Endothelial cell (in vitro differentiated cells): ENCODE results near the gene CDKN2D. TPM values are rescaled to one million over a fixed set of nuclear protein-coding genes. Genes with fewer than 3 reads are reported as not detected.
"Not testable (repeated sequence)": the region's sequence is repeated elsewhere in the genome, so short reads cannot be mapped to it uniquely, and the experiment has no call there.

Experiments used
- DNase-seq: peaks from one replicate; pipeline ENCODE4 v3.0.0; 2021; ENCODE audit warnings: low spot score
- H3K27ac Mint-ChIP-seq: one replicate; pipeline ENCODE4 v1.8.0; 2021; ENCODE audit warnings: mixed read lengths, inconsistent platforms; ENCODE audit not compliant: unreplicated experiment
- H3K27me3 Mint-ChIP-seq: one replicate; pipeline ENCODE4 v1.8.0; 2021; ENCODE audit warnings: mild to moderate bottlenecking, moderate library complexity, mixed read lengths, inconsistent platforms; ENCODE audit not compliant: unreplicated experiment
- H3K36me3 Mint-ChIP-seq: one replicate; pipeline ENCODE4 v1.8.0; 2021; ENCODE audit warnings: mild to moderate bottlenecking, low read depth, mixed read lengths, inconsistent platforms; ENCODE audit not compliant: unreplicated experiment
- H3K4me1 Mint-ChIP-seq: one replicate; pipeline ENCODE4 v1.8.0; 2021; ENCODE audit warnings: mild to moderate bottlenecking, mixed read lengths, inconsistent platforms; ENCODE audit not compliant: unreplicated experiment
- H3K4me3 Mint-ChIP-seq: one replicate; pipeline ENCODE4 v1.8.0; 2021; ENCODE audit warnings: mild to moderate bottlenecking, mixed read lengths, inconsistent platforms; ENCODE audit not compliant: unreplicated experiment
- H3K9me3 Mint-ChIP-seq: one replicate; pipeline ENCODE4 v1.8.0; 2021; ENCODE audit warnings: mixed read lengths, inconsistent platforms; ENCODE audit not compliant: unreplicated experiment
- total RNA-seq: library from RNA; stranded (reverse); fragmentation: NEBNext Ultra II Directional; extraction: Animal tissue kit (Norgen Biotek cat#: 25700); gene quantifications from one replicate; pipeline ENCODE4 v1.2.1, GENCODE V29; 2021; ENCODE audit not compliant: unreplicated experiment
- TF ChIP-seq, protein P1 (sequence below): fragments of 200-600 bp; sonication (generic); IDR thresholded peaks from one replicate; pipeline ENCODE4 v1.5.0; 2021; ENCODE audit warnings: antibody characterized with exemption; ENCODE audit not compliant: unreplicated experiment

The CDKN2D gene
- total RNA-seq, 1 donor from 2014 or later, result 8.1 TPM

DNA sequence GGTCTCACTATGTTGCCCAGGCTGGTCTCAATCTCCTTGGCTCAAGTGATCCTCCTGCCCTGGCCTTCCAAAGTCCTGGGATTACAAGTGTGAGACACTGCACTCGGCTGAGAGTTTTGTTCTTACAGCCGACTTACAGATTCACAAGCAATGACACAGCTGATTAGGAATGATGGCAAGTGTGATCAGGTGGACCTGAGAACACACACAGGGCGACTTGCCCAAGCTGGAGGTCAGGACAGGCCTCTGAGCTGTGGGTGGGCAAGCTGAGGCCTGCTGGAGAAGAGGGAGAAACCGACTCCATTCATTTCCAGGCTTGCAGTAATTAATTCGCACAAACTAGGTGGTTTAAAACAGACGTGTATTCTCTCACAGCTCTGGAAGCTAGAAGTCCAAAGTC is 33.2 kb downstream of the CDKN2D start:
- H3K27ac Mint-ChIP-seq, result no peak overlapping the region
- TF ChIP-seq, protein P1, sequence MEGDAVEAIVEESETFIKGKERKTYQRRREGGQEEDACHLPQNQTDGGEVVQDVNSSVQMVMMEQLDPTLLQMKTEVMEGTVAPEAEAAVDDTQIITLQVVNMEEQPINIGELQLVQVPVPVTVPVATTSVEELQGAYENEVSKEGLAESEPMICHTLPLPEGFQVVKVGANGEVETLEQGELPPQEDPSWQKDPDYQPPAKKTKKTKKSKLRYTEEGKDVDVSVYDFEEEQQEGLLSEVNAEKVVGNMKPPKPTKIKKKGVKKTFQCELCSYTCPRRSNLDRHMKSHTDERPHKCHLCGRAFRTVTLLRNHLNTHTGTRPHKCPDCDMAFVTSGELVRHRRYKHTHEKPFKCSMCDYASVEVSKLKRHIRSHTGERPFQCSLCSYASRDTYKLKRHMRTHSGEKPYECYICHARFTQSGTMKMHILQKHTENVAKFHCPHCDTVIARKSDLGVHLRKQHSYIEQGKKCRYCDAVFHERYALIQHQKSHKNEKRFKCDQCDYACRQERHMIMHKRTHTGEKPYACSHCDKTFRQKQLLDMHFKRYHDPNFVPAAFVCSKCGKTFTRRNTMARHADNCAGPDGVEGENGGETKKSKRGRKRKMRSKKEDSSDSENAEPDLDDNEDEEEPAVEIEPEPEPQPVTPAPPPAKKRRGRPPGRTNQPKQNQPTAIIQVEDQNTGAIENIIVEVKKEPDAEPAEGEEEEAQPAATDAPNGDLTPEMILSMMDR, result no peak
- DNase-seq, result no peak
- peaks cover 4% of the 10 kb centered on the region for H3K36me3 Mint-ChIP-seq
- no peaks in the 10 kb centered on the region for H3K9me3 Mint-ChIP-seq
- H3K4me3 Mint-ChIP-seq, result no peak overlapping the region
- no peaks in the 10 kb centered on the region for H3K4me1 Mint-ChIP-seq
- peaks cover 6% of the 10 kb centered on the region for H3K27me3 Mint-ChIP-seq

DNA sequence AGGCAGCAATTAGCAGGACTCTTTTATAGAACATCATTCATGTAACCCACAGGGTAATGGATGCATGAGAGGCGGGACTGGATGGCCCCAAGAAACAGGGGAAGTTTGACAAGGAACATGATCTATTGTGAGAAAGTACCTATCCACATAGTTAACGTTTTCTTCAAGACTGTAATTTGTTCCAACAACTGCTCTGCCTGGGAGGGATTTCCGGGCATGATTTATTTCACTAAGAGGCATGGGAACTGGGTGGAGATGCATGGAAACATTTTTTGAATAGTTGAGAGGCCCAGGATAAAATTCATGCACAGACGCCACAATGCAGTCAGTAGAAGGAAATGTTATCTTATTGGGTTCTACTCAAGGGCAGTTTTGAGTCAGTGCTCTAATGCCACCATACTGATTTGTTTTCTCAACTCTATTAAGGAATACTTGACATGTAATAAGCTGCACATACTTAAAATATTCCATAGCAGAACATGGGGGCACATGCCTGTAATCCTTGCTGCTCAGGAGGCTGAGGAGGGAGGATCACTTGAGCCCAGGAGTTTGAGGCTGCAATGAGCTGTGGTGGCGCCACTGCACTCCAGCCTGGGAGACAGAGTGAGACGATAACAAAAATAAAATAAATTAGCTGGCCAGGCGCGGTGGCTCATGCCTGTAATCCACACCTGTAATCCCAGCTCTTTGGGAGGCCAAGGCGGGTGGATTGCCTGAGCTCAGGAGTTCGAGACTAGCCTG is 35.0 kb downstream of the CDKN2D start:
- Mint-ChIP-seq H3K27ac (no peak overlapping the region), H3K36me3 (peaks cover 4% of the 10 kb centered on the region), H3K4me1 (no peaks in the 10 kb centered on the region), H3K4me3 (no peak overlapping the region), H3K9me3 (no peaks in the 10 kb centered on the region), H3K27me3 (peaks cover 4% of the 10 kb centered on the region)
- DNase-seq, result no peak
- TF ChIP-seq, protein P1, result no peak

DNA sequence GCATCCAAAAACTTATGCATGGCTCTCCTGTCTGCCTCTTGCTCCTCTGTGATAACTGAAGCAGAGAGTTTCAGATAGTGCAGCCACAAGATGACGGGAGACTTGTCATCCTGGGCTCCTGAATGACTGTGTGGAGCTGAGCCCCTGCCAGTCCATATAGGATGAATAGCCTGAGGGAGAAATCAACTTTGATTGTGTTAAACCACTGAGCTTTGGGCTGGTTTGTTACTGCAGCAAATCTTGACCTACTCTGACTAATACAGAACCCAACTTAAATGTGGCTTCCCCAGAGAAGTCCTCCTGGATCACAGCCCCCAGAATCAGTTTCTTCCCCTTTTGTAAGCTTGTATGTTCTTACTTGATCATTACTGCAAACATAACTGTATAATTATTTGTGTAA is 36.3 kb downstream of the CDKN2D start:
- Mint-ChIP-seq H3K27me3 (peaks cover 4% of the 10 kb centered on the region), H3K27ac (no peak overlapping the region), H3K4me3 (no peak overlapping the region), H3K4me1 (no peaks in the 10 kb centered on the region), H3K9me3 (no peaks in the 10 kb centered on the region), H3K36me3 (peaks cover 4% of the 10 kb centered on the region)
- TF ChIP-seq, protein P1, result no peak
- no peak for DNase-seq

DNA sequence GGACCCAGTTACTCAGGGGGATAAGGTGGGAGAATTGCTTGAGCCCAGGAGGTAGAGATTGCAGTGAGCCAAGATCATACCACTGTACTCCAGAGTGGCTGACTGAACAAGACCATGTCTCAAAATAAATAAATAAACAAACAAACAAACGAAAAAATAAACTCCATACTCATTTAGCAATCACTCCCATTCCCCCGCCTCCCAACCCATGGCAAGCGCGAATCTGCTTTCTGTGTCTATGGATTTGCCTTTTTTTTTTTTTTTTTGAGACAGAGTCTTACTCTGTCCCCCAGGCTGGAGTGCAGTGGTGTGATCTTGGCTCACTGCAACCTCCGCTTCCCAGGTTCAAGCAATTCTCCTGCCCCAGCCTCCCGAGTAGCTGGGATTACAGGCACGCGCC is 41.9 kb downstream of the CDKN2D start:
- H3K36me3 Mint-ChIP-seq, H3K4me3 Mint-ChIP-seq, H3K4me1 Mint-ChIP-seq, H3K9me3 Mint-ChIP-seq, DNase-seq, H3K27me3 Mint-ChIP-seq, H3K27ac Mint-ChIP-seq: not testable (repeated sequence)

DNA sequence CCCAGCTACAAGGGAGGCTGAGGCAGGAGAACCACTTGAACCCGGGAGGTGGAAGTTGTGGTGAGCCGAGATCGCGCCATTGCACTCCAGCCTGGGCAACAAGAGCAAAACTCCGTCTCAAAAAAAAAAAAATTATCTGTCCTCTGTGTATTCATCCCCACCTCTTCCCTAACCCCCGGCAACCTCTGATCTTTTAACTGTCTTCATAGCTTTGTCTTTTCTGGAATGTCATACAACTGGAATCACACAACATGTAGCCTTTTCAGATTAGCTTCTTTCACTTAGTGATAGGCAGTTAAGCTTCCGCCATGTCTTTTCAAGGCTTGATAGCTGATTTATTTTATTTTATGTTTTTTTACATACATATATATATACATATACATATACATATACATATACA is 43.1 kb downstream of the CDKN2D start:
- no peaks in the 10 kb centered on the region for H3K9me3 Mint-ChIP-seq
- no peaks in the 10 kb centered on the region for H3K27me3 Mint-ChIP-seq
- H3K4me1 Mint-ChIP-seq, result no peaks in the 10 kb centered on the region
- no peak for DNase-seq
- TF ChIP-seq, protein P1, result no peak
- no peak overlapping the region for H3K4me3 Mint-ChIP-seq
- no peaks in the 10 kb centered on the region for H3K36me3 Mint-ChIP-seq
- H3K27ac Mint-ChIP-seq, result no peak overlapping the region
